ACHN (cell line): ENCODE results near the gene POLR1A.
"Not testable (repeated sequence)": the region's sequence is repeated elsewhere in the genome, so short reads cannot be mapped to it uniquely, and the experiment has no call there.

Source experiments
- DNase-seq: peaks from one replicate; pipeline ENCODE4 v3.0.0-alpha.2; 2015
- in situ Hi-C: cut with HindIII; loops from 2 replicates; pipeline ENCODE4 v1.10.0; 2017; ENCODE audit warnings: low sequenced_read_pairs, low pct_ligation_motif_present, low pct_unique_long_range_greater_than_20kb

Gene POLR1A

GRCh38 chr2:85994897-85995647 lies 110.6 kb downstream of the POLR1A start:
- DNase-seq, result no peak
- in situ Hi-C loops, result no loop called here

- in situ Hi-C loops, result no loop called here
- DNase-seq, result no peak
Observed at GRCh38 chr2:85994421-85994777, 111.3 kb downstream of the POLR1A start.

GRCh38 chr2:85992611-85993010 lies 113.1 kb downstream of the POLR1A start:
- in situ Hi-C loops, result no loop called here
- DNase-seq, result no peak

GRCh38 chr2:85992053-85992452 lies 113.6 kb downstream of the POLR1A start:
- in situ Hi-C loops, DNase-seq: not testable (repeated sequence)

- in situ Hi-C loops, result no loop called here
- no peak for DNase-seq
Observed at GRCh38 chr2:85990084-85990483, 115.6 kb downstream of the POLR1A start.

- no peak for DNase-seq
- in situ Hi-C loops, result no loop called here
Observed at GRCh38 chr2:85989288-85989865, 116.3 kb downstream of the POLR1A start.

- no peak for DNase-seq
- in situ Hi-C loops, result no loop called here
Observed at GRCh38 chr2:85988914-85989270, 116.8 kb downstream of the POLR1A start.

- no peak for DNase-seq
- in situ Hi-C loops, result no loop called here
Observed at GRCh38 chr2:85988175-85988913, 117.3 kb downstream of the POLR1A start.

- in situ Hi-C loops, result no loop called here
- no peak for DNase-seq
Observed at GRCh38 chr2:85987266-85988174, 118.2 kb downstream of the POLR1A start.

GRCh38 chr2:85986121-85986520 lies 119.6 kb downstream of the POLR1A start:
- no peak for DNase-seq
- in situ Hi-C loops, result no loop called here

- no peak for DNase-seq
- in situ Hi-C loops, result no loop called here
Observed at GRCh38 chr2:85984788-85985187, 120.9 kb downstream of the POLR1A start.

GRCh38 chr2:85983766-85984165 lies 121.9 kb downstream of the POLR1A start:
- in situ Hi-C loops, result no loop called here
- no peak for DNase-seq

GRCh38 chr2:85981579-85982247 lies 124.0 kb downstream of the POLR1A start:
- in situ Hi-C loops, result no loop called here
- DNase-seq, result no peak

- DNase-seq, result no peak
- in situ Hi-C loops, result no loop called here
Observed at GRCh38 chr2:85978883-85979780, 126.6 kb downstream of the POLR1A start.

GRCh38 chr2:85976106-85976920 lies 129.4 kb downstream of the POLR1A start:
- in situ Hi-C loops, result no loop called here
- DNase-seq, result no peak

GRCh38 chr2:85975581-85975980 lies 130.1 kb downstream of the POLR1A start:
- DNase-seq, result no peak
- in situ Hi-C loops, result no loop called here

- in situ Hi-C loops, result no loop called here
- no peak for DNase-seq
Observed at GRCh38 chr2:85974390-85974789, 131.3 kb downstream of the POLR1A start.
